HepG2 (cell line): ENCODE results near the gene LUM.

Experiments
- BHLHE40 ChIP-seq: IDR thresholded peaks from 2 replicates; pipeline ENCODE4 v1.6.1; 2011; ENCODE audit warnings: low read length, improper control_type of control experiment
- CREM ChIP-seq, 2 experiments: sonication (generic) in 1 of 2; formaldehyde crosslinking in 1 of 2; IDR thresholded peaks; 2 replicates each; pipeline versions ENCODE4 v1.4.0 to v1.6.1; 2016 to 2020; ENCODE audit warnings: antibody characterized with exemption in 1 of 2, mild to moderate bottlenecking in 1 of 2, missing genetic modification reagents in 1 of 2
- CTCF ChIP-seq: sonication (generic); formaldehyde crosslinking; IDR thresholded peaks from 2 replicates; pipeline ENCODE4 v1.5.0; 2020; ENCODE audit warnings: mild to moderate bottlenecking, missing genetic modification reagents, moderate library complexity
- ZNF547 ChIP-seq: sonication (generic); formaldehyde crosslinking; IDR thresholded peaks from 2 replicates; pipeline ENCODE4 v1.5.1; 2020; ENCODE audit warnings: mild to moderate bottlenecking, missing genetic modification reagents

GRCh38 chr12:91058786-91059185, 52.5 kb downstream of the LUM start:
- TF ChIP-seq ZNF547 (CRISPR knock-in tag), result no peak
- TF ChIP-seq CTCF (CRISPR knock-in tag), result no peak
- no peak for TF ChIP-seq BHLHE40
- TF ChIP-seq CREM (IDR thresholded peaks at IDR 0.05), result no peak
- no peak for TF ChIP-seq CREM (CRISPR knock-in tag; IDR thresholded peaks at IDR 0.05)
